ENCODE results near the gene ESPNL. TPM values are rescaled to one million over a fixed set of nuclear protein-coding genes. Genes with fewer than 3 reads are reported as not detected.

Gene ESPNL
- total and polyA plus RNA-seq, 9 of the 15 experiments (the other 6 are each of a cell fraction or from before 2014, with no cell fraction given): 0.03 to 0.09 (median 0.05) TPM; not detected in 3

- TF ChIP-seq YY1 (IDR thresholded peaks at IDR 0.05; ENCODE audit: borderline replicate concordance in 1 of 3, control insufficient read depth in 1 of 3, extremely low read depth in 1 of 3, insufficient read depth in 3 of 3, insufficient read length in 1 of 3, insufficient replicate concordance in 2 of 3, low read depth in 1 of 3, low read length in 2 of 3) (no peak), ZNF175 (CRISPR knock-in tag; IDR thresholded peaks at IDR 0.05; ENCODE audit: low read depth) (no peak), SMAD1 (IDR thresholded peaks at IDR 0.05; ENCODE audit: low read depth, low read length, partially characterized antibody) (no peak), LEF1 (IDR thresholded peaks at IDR 0.05) (no peak), CREM (IDR thresholded peaks at IDR 0.05; ENCODE audit: low read depth) (no peak), ELK1 (CRISPR knock-in tag; IDR thresholded peaks at IDR 0.05) (no peak), GATAD2B (IDR thresholded peaks at IDR 0.05; ENCODE audit: borderline replicate concordance) (no peak)
Observed at GRCh38 chr2:238059505-238059904, 40.6 kb upstream of the ESPNL start (continued).

DNA sequence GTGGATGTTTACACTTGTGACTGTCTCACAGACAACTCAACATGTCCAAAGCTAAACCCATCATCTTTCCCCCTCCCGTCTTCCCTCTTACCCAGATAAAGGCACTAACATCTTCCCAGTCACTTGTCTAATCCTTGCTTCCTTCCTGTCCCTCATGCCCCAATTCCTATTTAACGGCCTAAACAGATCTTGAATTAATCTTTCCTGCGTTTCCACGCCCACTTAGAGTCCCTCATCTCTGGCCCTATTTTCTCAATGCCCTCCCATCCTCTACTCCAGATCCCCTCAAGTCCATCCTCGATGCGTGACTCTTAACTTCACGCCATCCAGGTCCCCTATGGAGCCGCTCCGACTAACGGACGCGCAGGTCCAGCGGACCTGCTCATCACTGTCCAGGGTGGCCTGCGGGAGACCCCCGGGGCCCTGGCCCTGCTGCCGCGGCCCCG lies 40.0 kb upstream of the ESPNL start:
- peaks cover 40% of the 10 kb centered on the region for H3K79me2 ChIP-seq (ENCODE audit: control insufficient read depth, insufficient read depth, low read length)
- H3K4me2 ChIP-seq (ENCODE audit: insufficient read depth, low read length): peak overlapping the region; percentile 92
- H3K9ac ChIP-seq (ENCODE audit: insufficient read depth in 1 of 2, low read depth in 2 of 2, low read length in 2 of 2): peak overlapping the region; percentile 85 to 91
- WGBS (ENCODE audit: insufficient coverage, low coverage, missing lambda C conversion rate): 0% methylated on average over 13 of the region's 18 CpGs
- DNase-seq (ENCODE audit: extremely low read depth in 1 of 4, low spot score in 3 of 4) (no peak), ATAC-seq (no peak), FAIRE-seq (no peak)
- intact Hi-C loops (cut with micrococcal nuclease) (no loop called here), in situ Hi-C loops (cut with MboI) (no loop called here)
- H4K20me1 ChIP-seq (replicated peaks; ENCODE audit: control insufficient read depth, insufficient read depth, low read length): no peaks in the 10 kb centered on the region
- H3K36me3 ChIP-seq (ENCODE audit: control insufficient read depth, insufficient read depth, low read length): peaks cover 18% of the 10 kb centered on the region
- H3K27ac ChIP-seq (ENCODE audit: extremely low read depth, low read depth, low read length): peak overlapping the region; percentile 82
- no TSS peak for BruUV-seq (replicated peaks)
- 0 out of 2 replicates have a peak, but pooled peaks cover 1% of the 10 kb centered on the region for H3K9me3 ChIP-seq (replicated peaks; ENCODE audit: control insufficient read depth, insufficient read depth, low read depth, low read length)
- ChIA-PET CTCF (ENCODE audit: low intra/inter-chr PET ratio) (no interaction called here), POLR2A (interaction anchor here (0.7 to 1.3 kb wide), 3 partner anchors 20 to 167 kb away, joined by 3 read pairs; no protein-coding TSS in a partner anchor)
- peak overlapping the region; percentile 74 for H3K4me3 ChIP-seq
- no peaks in the 10 kb centered on the region for H3K27me3 ChIP-seq (ENCODE audit: control insufficient read depth in 2 of 2, insufficient read depth in 2 of 2, low read length in 2 of 2)
- H3K4me1 ChIP-seq (replicated peaks in 1 of 2; ENCODE audit: control insufficient read depth in 2 of 2, insufficient read depth in 2 of 2, low read length in 2 of 2): peaks cover 4 to 9% of the 10 kb centered on the region in 2 experiments; a peak in 4 of 5 replicates
- peak overlapping the region; percentile 77 for H2AFZ ChIP-seq (ENCODE audit: low read depth, low read length)
- H3K9me1 ChIP-seq (ENCODE audit: control insufficient read depth, insufficient read depth, low read length): no peaks in the 10 kb centered on the region
- TF ChIP-seq HMGN3 (IDR thresholded peaks at IDR 0.05; ENCODE audit: borderline replicate concordance, extremely low read depth, insufficient read length, low read depth, low read length) (no peak), MCM2 (IDR thresholded peaks at IDR 0.05; ENCODE audit: low read depth) (no peak), ZBTB1 (CRISPR knock-in tag; IDR thresholded peaks at IDR 0.05; ENCODE audit: borderline replicate concordance, low read depth) (no peak), FOXJ3 (CRISPR knock-in tag; IDR thresholded peaks at IDR 0.05) (no peak), RBM34 (IDR thresholded peaks at IDR 0.05; ENCODE audit: borderline replicate concordance, insufficient read depth, low read length) (no peak), CREM (IDR thresholded peaks at IDR 0.05; ENCODE audit: low read depth) (no peak), NR1H2 (CRISPR knock-in tag; IDR thresholded peaks at IDR 0.05) (no peak), FOXK2 (conservative IDR thresholded peaks at IDR 0.05 in 1 of 2, IDR thresholded peaks at IDR 0.05 in 1 of 2; ENCODE audit: low read depth in 2 of 2) (0 out of 4 replicates have a peak, but pooled peaks of 1 of the 2 experiments have one; percentile 19), KLF16 (IDR thresholded peaks at IDR 0.05) (no peak), GABPB2 (CRISPR knock-in tag; conservative IDR thresholded peaks at IDR 0.05) (no peak), ZNF79 (CRISPR knock-in tag; IDR thresholded peaks at IDR 0.05; ENCODE audit: low read depth) (no peak), ZC3H4 (CRISPR knock-in tag; IDR thresholded peaks at IDR 0.05; ENCODE audit: borderline replicate concordance) (no peak)
- TF ChIP-seq, protein P1, sequence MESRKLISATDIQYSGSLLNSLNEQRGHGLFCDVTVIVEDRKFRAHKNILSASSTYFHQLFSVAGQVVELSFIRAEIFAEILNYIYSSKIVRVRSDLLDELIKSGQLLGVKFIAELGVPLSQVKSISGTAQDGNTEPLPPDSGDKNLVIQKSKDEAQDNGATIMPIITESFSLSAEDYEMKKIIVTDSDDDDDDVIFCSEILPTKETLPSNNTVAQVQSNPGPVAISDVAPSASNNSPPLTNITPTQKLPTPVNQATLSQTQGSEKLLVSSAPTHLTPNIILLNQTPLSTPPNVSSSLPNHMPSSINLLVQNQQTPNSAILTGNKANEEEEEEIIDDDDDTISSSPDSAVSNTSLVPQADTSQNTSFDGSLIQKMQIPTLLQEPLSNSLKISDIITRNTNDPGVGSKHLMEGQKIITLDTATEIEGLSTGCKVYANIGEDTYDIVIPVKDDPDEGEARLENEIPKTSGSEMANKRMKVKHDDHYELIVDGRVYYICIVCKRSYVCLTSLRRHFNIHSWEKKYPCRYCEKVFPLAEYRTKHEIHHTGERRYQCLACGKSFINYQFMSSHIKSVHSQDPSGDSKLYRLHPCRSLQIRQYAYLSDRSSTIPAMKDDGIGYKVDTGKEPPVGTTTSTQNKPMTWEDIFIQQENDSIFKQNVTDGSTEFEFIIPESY (CRISPR knock-in tag; IDR thresholded peaks at IDR 0.05): no peak
